GM23338 (cell line): ENCODE data around the gene ARG2. TPM values are rescaled to one million over a fixed set of nuclear protein-coding genes. Genes with fewer than 3 reads are reported as not detected.

Experiments used
- ATAC-seq: fragments of 200-7000 bp; cut with Tn5 transposase; 3 replicates; pipeline ENCODE4 v1.9.1; 2020
- DNase-seq: peaks from one replicate; pipeline ENCODE4 v3.0.0-alpha.2; 2015; ENCODE audit warnings: low spot score
- H2AFZ ChIP-seq: fragments of 200-600 bp; sonication (generic); 2 replicates; pipeline ENCODE4 v1.8.0; 2016; ENCODE audit warnings: antibody characterized with exemption, mild to moderate bottlenecking, moderate library complexity
- H3F3A ChIP-seq: fragments of 200-600 bp; sonication (generic); replicated peaks from 2 replicates; pipeline ENCODE4 v1.8.0; 2017; ENCODE audit warnings: antibody characterized with exemption, mixed run types, low read depth
- H3K27ac ChIP-seq: fragments of 200-600 bp; sonication (generic); 2 replicates; pipeline ENCODE4 v1.6.1; 2016; ENCODE audit warnings: low read depth
- H3K27me3 ChIP-seq: fragments of 200-600 bp; sonication (generic); 2 replicates; pipeline ENCODE4 v1.8.0; 2016; ENCODE audit warnings: mild to moderate bottlenecking, mixed run types, moderate library complexity; ENCODE audit not compliant: insufficient read depth
- H3K36me3 ChIP-seq: fragments of 200-600 bp; sonication (generic); 2 replicates; pipeline ENCODE4 v1.8.0; 2016; ENCODE audit warnings: mild to moderate bottlenecking; ENCODE audit not compliant: insufficient read depth
- H3K4me1 ChIP-seq: fragments of 200-600 bp; sonication (generic); 2 replicates; pipeline ENCODE4 v1.8.0; 2016; ENCODE audit warnings: mild to moderate bottlenecking, moderate library complexity; ENCODE audit not compliant: insufficient read depth
- H3K4me2 ChIP-seq: fragments of 200-600 bp; sonication (generic); 2 replicates; pipeline ENCODE4 v1.7.1; 2017; ENCODE audit warnings: mixed run types
- H3K4me3 ChIP-seq: fragments of 200-600 bp; sonication (generic); 2 replicates; pipeline ENCODE4 v1.6.1; 2016; ENCODE audit warnings: mixed run types
- H3K79me2 ChIP-seq: fragments of 200-600 bp; sonication (generic); replicated peaks from 2 replicates; pipeline ENCODE4 v1.8.0; 2017; ENCODE audit warnings: mild to moderate bottlenecking; ENCODE audit not compliant: insufficient read depth
- H3K9me2 ChIP-seq: fragments of 200-600 bp; sonication (generic); 2 replicates; pipeline ENCODE4 v1.8.0; 2017; ENCODE audit not compliant: insufficient read depth
- H4K20me1 ChIP-seq: fragments of 200-600 bp; sonication (generic); replicated peaks from 2 replicates; pipeline ENCODE4 v1.8.0; 2017; ENCODE audit warnings: mild to moderate bottlenecking; ENCODE audit not compliant: insufficient read depth
- H3K27ac Mint-ChIP-seq: 2 replicates; pipeline ENCODE4 v1.8.0; 2020; ENCODE audit warnings: inconsistent platforms, mild to moderate bottlenecking, moderate library complexity, mixed read lengths
- H3K27me3 Mint-ChIP-seq: 3 replicates; pipeline ENCODE4 v1.8.0; 2022; ENCODE audit warnings: low read depth, mild to moderate bottlenecking, moderate library complexity, mixed read lengths, inconsistent platforms; ENCODE audit not compliant: insufficient read depth, poor library complexity
- H3K36me3 Mint-ChIP-seq: 3 replicates; pipeline ENCODE4 v1.8.0; 2021; ENCODE audit warnings: low read depth, mild to moderate bottlenecking, inconsistent platforms, moderate library complexity, mixed read lengths
- H3K4me1 Mint-ChIP-seq: 3 replicates; pipeline ENCODE4 v1.8.0; 2020; ENCODE audit warnings: mild to moderate bottlenecking, inconsistent platforms, mixed read lengths
- H3K4me3 Mint-ChIP-seq: 3 replicates; pipeline ENCODE4 v1.8.0; 2021; ENCODE audit warnings: moderate library complexity, mild to moderate bottlenecking, inconsistent platforms, mixed read lengths
- H3K9me3 Mint-ChIP-seq: 3 replicates; pipeline ENCODE4 v1.8.0; 2020; ENCODE audit warnings: moderate library complexity, mild to moderate bottlenecking, inconsistent platforms, mixed read lengths
- CREB1 ChIP-seq: fragments of 250-450 bp; sonication (Bioruptor Pico); IDR thresholded peaks from 2 replicates; pipeline ENCODE4 v1.5.0; 2020; ENCODE audit warnings: low read depth, mild to moderate bottlenecking, moderate library complexity
- CTCF ChIP-seq, 2 experiments: fragments of 200-600 bp in 1 of 2; sonication (generic) in 1 of 2; conservative IDR thresholded peaks; 2 replicates each; pipeline versions ENCODE4 v1.5.1 to v1.6.1; 2016 to 2017; ENCODE audit warnings: antibody characterized with exemption in 2 of 2, low read depth in 2 of 2, mild to moderate bottlenecking in 2 of 2, moderate library complexity in 1 of 2
- EZH2 ChIP-seq: fragments of 200-600 bp; sonication (generic); IDR thresholded peaks from one replicate; pipeline ENCODE4 v1.8.0; 2017; ENCODE audit warnings: antibody characterized with exemption, mild to moderate bottlenecking, low read depth; ENCODE audit not compliant: unreplicated experiment
- EZH2phosphoT487 ChIP-seq: fragments of 200-600 bp; sonication (generic); IDR thresholded peaks from one replicate; pipeline ENCODE4 v1.8.1; 2018; ENCODE audit warnings: antibody characterized with exemption; ENCODE audit not compliant: unreplicated experiment
- JUNB ChIP-seq: IDR thresholded peaks from one replicate; pipeline ENCODE4 v1.6.1; 2016; ENCODE audit warnings: antibody characterized with exemption; ENCODE audit not compliant: unreplicated experiment
- NANOG ChIP-seq: IDR thresholded peaks from 2 replicates; pipeline ENCODE4 v1.6.1; 2016; ENCODE audit warnings: antibody characterized with exemption, borderline replicate concordance
- POLR2AphosphoS5 ChIP-seq: IDR thresholded peaks from 2 replicates; pipeline ENCODE4 v1.6.1; 2016; ENCODE audit warnings: antibody characterized with exemption, low read depth
- REST ChIP-seq: IDR thresholded peaks from one replicate; pipeline ENCODE4 v1.6.1; 2018; ENCODE audit warnings: antibody characterized with exemption; ENCODE audit not compliant: unreplicated experiment
- STAT1 ChIP-seq: IDR thresholded peaks from one replicate; pipeline ENCODE4 v1.6.1; 2016; ENCODE audit warnings: antibody characterized with exemption; ENCODE audit not compliant: unreplicated experiment
- ZNF114 ChIP-seq: fragments of 250-450 bp; sonication (Bioruptor Pico); IDR thresholded peaks from 2 replicates; pipeline ENCODE4 v1.5.0; 2020; ENCODE audit warnings: mild to moderate bottlenecking, moderate library complexity
- ZNF331 ChIP-seq: fragments of 250-450 bp; sonication (Bioruptor Pico); IDR thresholded peaks from 2 replicates; pipeline ENCODE4 v1.5.0; 2020; ENCODE audit warnings: low read depth, mild to moderate bottlenecking, moderate library complexity
- ZNF462 ChIP-seq: fragments of 250-450 bp; sonication (Bioruptor Pico); IDR thresholded peaks from 2 replicates; pipeline ENCODE4 v1.5.0; 2020; ENCODE audit warnings: mild to moderate bottlenecking, moderate library complexity
- polyA plus RNA-seq: library from polyadenylated mRNA; unstranded; fragments of >200 nt; fragmentation: Nextera tagmentation; extraction: Ambion mirVana; gene quantifications from 2 replicates; pipeline ENCODE4 v1.2.1, GENCODE V29; 2016
- total RNA-seq: library from RNA; depleted of rRNA; stranded (reverse); fragments of >200 nt; shearing (Covaris generic); gene quantifications from 2 replicates; pipeline ENCODE4 v1.2.3, GENCODE V29; 2014
- TF ChIP-seq, protein P1 (sequence below): IDR thresholded peaks from 2 replicates; pipeline ENCODE4 v1.6.1; 2016; ENCODE audit warnings: antibody characterized with exemption

The ARG2 gene
- total and polyA plus RNA-seq, 2 experiments from 2014 or later, result 42.7 to 69.4 TPM

DNA sequence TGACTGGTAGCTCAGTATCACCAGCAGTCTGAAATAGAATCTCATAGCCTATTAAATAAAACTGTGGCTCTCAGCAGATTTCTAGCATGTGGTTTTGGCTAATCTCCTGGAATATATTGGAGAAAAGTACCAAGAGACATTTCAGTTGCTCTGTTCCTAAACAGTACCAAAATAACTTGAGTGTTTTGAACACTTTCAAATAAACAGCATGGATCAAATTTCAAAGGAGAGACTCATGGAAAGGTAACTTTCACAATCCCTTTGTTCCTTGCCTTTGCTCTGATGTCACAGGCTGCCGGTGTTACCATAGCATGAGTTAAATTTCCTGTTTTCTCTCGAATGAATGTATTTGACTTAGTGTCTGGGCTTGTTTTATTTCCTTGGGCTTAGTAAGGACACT, 3.4 kb downstream of the ARG2 start:
- no peak for ATAC-seq
- Histone ChIP-seq H2AFZ (no peak overlapping the region), H3K79me2 (no peaks in the 10 kb centered on the region), H4K20me1 (no peaks in the 10 kb centered on the region; the same call in 1 of the 2 replicates), H3K4me3 (no peak overlapping the region), H3F3A (no peaks in the 10 kb centered on the region), H3K9me2 (no peaks in the 10 kb centered on the region), H3K4me2 (peak overlapping the region; percentile 47), H3K36me3 (peaks cover 5% of the 10 kb centered on the region; the same call in 1 of the 2 replicates), H3K4me1 (peaks cover 14% of the 10 kb centered on the region), H3K27me3 (peaks cover 11% of the 10 kb centered on the region), H3K27ac (no peak overlapping the region)
- Mint-ChIP-seq H3K27me3 (peaks cover 13% of the 10 kb centered on the region), H3K9me3 (no peaks in the 10 kb centered on the region), H3K4me3 (no peak overlapping the region; the same call in 2 of the 3 replicates), H3K36me3 (peaks cover 23% of the 10 kb centered on the region), H3K4me1 (peaks cover 26% of the 10 kb centered on the region), H3K27ac (peak overlapping the region; percentile 81)
- DNase-seq, result peak; percentile 42
- TF ChIP-seq CTCF (conservative IDR thresholded peaks at IDR 0.05; ENCODE audit: low read depth in 2 of 2) (no peak), POLR2AphosphoS5 (no peak), STAT1 (no peak), REST (no peak), EZH2phosphoT487 (no peak), ZNF462 (CRISPR knock-in tag) (no peak), EZH2 (no peak), ZNF331 (CRISPR knock-in tag) (no peak), JUNB (no peak), CREB1 (no peak), NANOG (no peak), ZNF114 (CRISPR knock-in tag) (no peak)
- TF ChIP-seq, protein P1, sequence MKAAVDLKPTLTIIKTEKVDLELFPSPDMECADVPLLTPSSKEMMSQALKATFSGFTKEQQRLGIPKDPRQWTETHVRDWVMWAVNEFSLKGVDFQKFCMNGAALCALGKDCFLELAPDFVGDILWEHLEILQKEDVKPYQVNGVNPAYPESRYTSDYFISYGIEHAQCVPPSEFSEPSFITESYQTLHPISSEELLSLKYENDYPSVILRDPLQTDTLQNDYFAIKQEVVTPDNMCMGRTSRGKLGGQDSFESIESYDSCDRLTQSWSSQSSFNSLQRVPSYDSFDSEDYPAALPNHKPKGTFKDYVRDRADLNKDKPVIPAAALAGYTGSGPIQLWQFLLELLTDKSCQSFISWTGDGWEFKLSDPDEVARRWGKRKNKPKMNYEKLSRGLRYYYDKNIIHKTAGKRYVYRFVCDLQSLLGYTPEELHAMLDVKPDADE, result no peak
